GM21447 (cell line): ENCODE data around the gene BICRA.
"Not testable (repeated sequence)": the region's sequence is repeated elsewhere in the genome, so short reads cannot be mapped to it uniquely, and the experiment has no call there.

Experiments used
- ATAC-seq: cut with Tn5 transposase; IDR thresholded peaks from one replicate; pipeline ENCODE4 v1.9.1; 2021; ENCODE audit not compliant: unreplicated experiment

BICRA gene

GRCh38 chr19:47707135-47707925 is 98.4 kb downstream of the BICRA start:
- no peak for ATAC-seq

- ATAC-seq = no peak
These were observed 102.8 kb downstream of the BICRA start for GRCh38 chr19:47711652-47712242.

- no peak for ATAC-seq
These were observed 104.4 kb downstream of the BICRA start, which contains the start of gene EHD2 for GRCh38 chr19:47713046-47714021. Gene EHD2 (plus strand): TSS chr19:47713422. CDS start chr19:47716613, 3,191 bp downstream.

- ATAC-seq = no peak
These were observed 105.4 kb downstream of the BICRA start for GRCh38 chr19:47714339-47714738.

GRCh38 chr19:47714855-47715254 is 105.9 kb downstream of the BICRA start:
- ATAC-seq = not testable (repeated sequence)

- ATAC-seq = no peak
These were observed 107.5 kb downstream of the BICRA start for GRCh38 chr19:47716270-47716937.

- ATAC-seq = not testable (repeated sequence)
These were observed 109.6 kb downstream of the BICRA start for GRCh38 chr19:47718415-47719046.

- no peak for ATAC-seq
These were observed 110.3 kb downstream of the BICRA start for GRCh38 chr19:47719047-47719859.

GRCh38 chr19:47720669-47721422 is 111.9 kb downstream of the BICRA start:
- ATAC-seq = no peak

- ATAC-seq = no peak
These were observed 114.6 kb downstream of the BICRA start for GRCh38 chr19:47723581-47723940.

GRCh38 chr19:47725759-47726401 is 116.9 kb downstream of the BICRA start:
- ATAC-seq = no peak

GRCh38 chr19:47726467-47726866 is 117.5 kb downstream of the BICRA start:
- no peak for ATAC-seq

GRCh38 chr19:47728295-47728694 is 119.4 kb downstream of the BICRA start:
- not testable (repeated sequence) for ATAC-seq

GRCh38 chr19:47729468-47729798 is 120.5 kb downstream of the BICRA start:
- no peak for ATAC-seq

- no peak for ATAC-seq
These were observed 121.0 kb downstream of the BICRA start for GRCh38 chr19:47729799-47730520.

GRCh38 chr19:47730521-47730889 is 121.6 kb downstream of the BICRA start:
- ATAC-seq = no peak

GRCh38 chr19:47730910-47731309 is 122.0 kb downstream of the BICRA start:
- no peak for ATAC-seq

GRCh38 chr19:47735131-47735530 is 126.2 kb downstream of the BICRA start:
- ATAC-seq = no peak
